ENCODE results near the gene INHBA. TPM values are rescaled to one million over a fixed set of nuclear protein-coding genes. Genes with fewer than 3 reads are reported as not detected.

INHBA gene
- total RNA-seq, 2 experiments from 2014 or later = not detected

- POLR2A ChIA-PET = no interaction called here
- Histone ChIP-seq H2AFZ (ENCODE audit: low read length) (no peak overlapping the region), H3K27ac (ENCODE audit: low read depth, low read length, poor library complexity, severe bottlenecking) (no peak overlapping the region), H3K36me3 (ENCODE audit: insufficient read depth, low read length) (no peaks in the 10 kb centered on the region), H3K4me2 (ENCODE audit: low read length) (no peak overlapping the region), H4K20me1 (ENCODE audit: insufficient read depth, low read length) (no peaks in the 10 kb centered on the region), H3K9me2 (ENCODE audit: insufficient read depth, low read length) (no peaks in the 10 kb centered on the region), H3K79me2 (ENCODE audit: insufficient read depth, low read depth, low read length) (no peaks in the 10 kb centered on the region), H3K4me3 (ENCODE audit: low read depth, low read length, poor library complexity, severe bottlenecking) (no peak overlapping the region), H3K4me1 (ENCODE audit: insufficient read depth, low read length, poor library complexity, severe bottlenecking) (no peaks in the 10 kb centered on the region), H3K9me3 (ENCODE audit: low read length) (no peaks in the 10 kb centered on the region)
- intact Hi-C loops (cut with micrococcal nuclease; ENCODE audit: unreplicated experiment) = loop anchor here (5.0 kb wide), 1 partner anchor 1406 kb away; no protein-coding TSS in a partner anchor
- CTCF ChIA-PET (ENCODE audit: unreplicated experiment) = no interaction called here
- no TSS peak for BruUV-seq (replicated peaks)
- no peak for DNase-seq (ENCODE audit: low spot score)
- TF ChIP-seq EZH2phosphoT487 (IDR thresholded peaks at IDR 0.05; ENCODE audit: borderline replicate concordance, low read depth, low read length) (no peak), CTCF (conservative IDR thresholded peaks at IDR 0.05; ENCODE audit: low read length) (no peak)
These were observed 30.0 kb upstream of the INHBA start for GRCh38 chr7:41732843-41733306.

- Histone ChIP-seq H3K4me1 (ENCODE audit: insufficient read depth, low read length, poor library complexity, severe bottlenecking) (no peaks in the 10 kb centered on the region), H3K4me3 (ENCODE audit: low read depth, low read length, poor library complexity, severe bottlenecking) (no peak overlapping the region), H4K20me1 (ENCODE audit: insufficient read depth, low read length) (no peaks in the 10 kb centered on the region), H3K4me2 (ENCODE audit: low read length) (no peak overlapping the region), H3K27ac (ENCODE audit: low read depth, low read length, poor library complexity, severe bottlenecking) (no peak overlapping the region), H3K79me2 (ENCODE audit: insufficient read depth, low read depth, low read length) (no peaks in the 10 kb centered on the region), H3K36me3 (ENCODE audit: insufficient read depth, low read length) (no peaks in the 10 kb centered on the region), H3K9me2 (ENCODE audit: insufficient read depth, low read length) (no peaks in the 10 kb centered on the region), H2AFZ (ENCODE audit: low read length) (no peak overlapping the region), H3K9me3 (ENCODE audit: low read length) (no peaks in the 10 kb centered on the region)
- no TSS peak for BruUV-seq (replicated peaks)
- no peak for DNase-seq (ENCODE audit: low spot score)
- ChIA-PET CTCF (ENCODE audit: unreplicated experiment) (no interaction called here), POLR2A (no interaction called here)
- TF ChIP-seq CTCF (conservative IDR thresholded peaks at IDR 0.05; ENCODE audit: low read length) (peak; percentile 50; the same call in 1 of the 2 replicates), EZH2phosphoT487 (IDR thresholded peaks at IDR 0.05; ENCODE audit: borderline replicate concordance, low read depth, low read length) (no peak)
- intact Hi-C loops (cut with micrococcal nuclease; ENCODE audit: unreplicated experiment) = loop anchor here (5.0 kb wide), 1 partner anchor 1405 kb away; no protein-coding TSS in a partner anchor
These were observed 29.5 kb upstream of the INHBA start for GRCh38 chr7:41732436-41732785.

GRCh38 chr7:41731493-41732435, 28.9 kb upstream of the INHBA start:
- no peak overlapping the region for H2AFZ ChIP-seq (ENCODE audit: low read length)
- DNase-seq (ENCODE audit: low spot score) = peak; percentile 6
- intact Hi-C loops (cut with micrococcal nuclease; ENCODE audit: unreplicated experiment) = loop anchor here (5.0 kb wide), 1 partner anchor 1404 kb away; no protein-coding TSS in a partner anchor
- H3K9me2 ChIP-seq (ENCODE audit: insufficient read depth, low read length) = no peaks in the 10 kb centered on the region
- no TSS peak for BruUV-seq (replicated peaks)
- peak; percentile 82 for TF ChIP-seq CTCF (conservative IDR thresholded peaks at IDR 0.05; ENCODE audit: low read length)
- TF ChIP-seq EZH2phosphoT487 (IDR thresholded peaks at IDR 0.05; ENCODE audit: borderline replicate concordance, low read depth, low read length) = no peak
- no peak overlapping the region for H3K4me3 ChIP-seq (ENCODE audit: low read depth, low read length, poor library complexity, severe bottlenecking)
- no peak overlapping the region for H3K27ac ChIP-seq (ENCODE audit: low read depth, low read length, poor library complexity, severe bottlenecking)
- no peaks in the 10 kb centered on the region for H3K4me1 ChIP-seq (ENCODE audit: insufficient read depth, low read length, poor library complexity, severe bottlenecking)
- no peaks in the 10 kb centered on the region for H3K9me3 ChIP-seq (ENCODE audit: low read length)
- POLR2A ChIA-PET = interaction anchor here (0.6 kb wide), 1 partner anchor 37 kb away, joined by 3 read pairs; no protein-coding TSS in a partner anchor
- CTCF ChIA-PET (ENCODE audit: unreplicated experiment) = no interaction called here
- no peaks in the 10 kb centered on the region for H3K36me3 ChIP-seq (ENCODE audit: insufficient read depth, low read length)
- no peak overlapping the region for H3K4me2 ChIP-seq (ENCODE audit: low read length)
- H4K20me1 ChIP-seq (ENCODE audit: insufficient read depth, low read length) = no peaks in the 10 kb centered on the region
- no peaks in the 10 kb centered on the region for H3K79me2 ChIP-seq (ENCODE audit: insufficient read depth, low read depth, low read length)
